ENCODE data around the gene GRIK1.

GRIK1 gene

GRCh38 chr21:29914326-29914725, 25.5 kb downstream of the GRIK1 start:
- DNase-seq (ENCODE audit: low read depth in 2 of 2, low spot score in 1 of 2), result no peak

- DNase-seq (ENCODE audit: low read depth in 2 of 2, low spot score in 1 of 2), result no peak
Observed at GRCh38 chr21:29909571-29909970, 30.2 kb downstream of the GRIK1 start.

GRCh38 chr21:29904359-29905282, 35.2 kb downstream of the GRIK1 start:
- no peak for DNase-seq (ENCODE audit: low read depth in 2 of 2, low spot score in 1 of 2)

- DNase-seq (ENCODE audit: low read depth in 2 of 2, low spot score in 1 of 2), result no peak
Observed at GRCh38 chr21:29896884-29897283, 42.9 kb downstream of the GRIK1 start.

- DNase-seq (ENCODE audit: low read depth in 2 of 2, low spot score in 1 of 2), result no peak
Observed at GRCh38 chr21:29893687-29894086, 46.1 kb downstream of the GRIK1 start.

GRCh38 chr21:29892379-29892778, 47.4 kb downstream of the GRIK1 start:
- no peak for DNase-seq (ENCODE audit: low read depth in 2 of 2, low spot score in 1 of 2)

GRCh38 chr21:29888437-29888836, 51.4 kb downstream of the GRIK1 start:
- DNase-seq (ENCODE audit: low read depth in 2 of 2, low spot score in 1 of 2), result no peak

- DNase-seq (ENCODE audit: low read depth in 2 of 2, low spot score in 1 of 2), result no peak
Observed at GRCh38 chr21:29887313-29888009, 52.3 kb downstream of the GRIK1 start.

- no peak for DNase-seq (ENCODE audit: low read depth in 2 of 2, low spot score in 1 of 2)
Observed at GRCh38 chr21:29885491-29885890, 54.3 kb downstream of the GRIK1 start.

GRCh38 chr21:29875873-29876272, 63.9 kb downstream of the GRIK1 start:
- DNase-seq (ENCODE audit: low read depth in 2 of 2, low spot score in 1 of 2), result no peak

- no peak for DNase-seq (ENCODE audit: low read depth in 2 of 2, low spot score in 1 of 2)
Observed at GRCh38 chr21:29875036-29875716, 64.6 kb downstream of the GRIK1 start.

GRCh38 chr21:29873908-29874307, 65.9 kb downstream of the GRIK1 start:
- no peak for DNase-seq (ENCODE audit: low read depth in 2 of 2, low spot score in 1 of 2)

GRCh38 chr21:29870814-29871213, 69.0 kb downstream of the GRIK1 start:
- DNase-seq (ENCODE audit: low read depth in 2 of 2, low spot score in 1 of 2), result no peak

- no peak for DNase-seq (ENCODE audit: low read depth in 2 of 2, low spot score in 1 of 2)
Observed at GRCh38 chr21:29867796-29868195, 72.0 kb downstream of the GRIK1 start.

- DNase-seq (ENCODE audit: low read depth in 2 of 2, low spot score in 1 of 2), result no peak
Observed at GRCh38 chr21:29860346-29860745, 79.5 kb downstream of the GRIK1 start.

GRCh38 chr21:29857150-29857549, 82.6 kb downstream of the GRIK1 start:
- no peak for DNase-seq (ENCODE audit: low read depth in 2 of 2, low spot score in 1 of 2)

- DNase-seq (ENCODE audit: low read depth in 2 of 2, low spot score in 1 of 2), result no peak
Observed at GRCh38 chr21:29854795-29855194, 85.0 kb downstream of the GRIK1 start.

- no peak for DNase-seq (ENCODE audit: low read depth in 2 of 2, low spot score in 1 of 2)
Observed at GRCh38 chr21:29851611-29852010, 88.2 kb downstream of the GRIK1 start.

GRCh38 chr21:29849735-29850176, 90.0 kb downstream of the GRIK1 start:
- DNase-seq (ENCODE audit: low read depth in 2 of 2, low spot score in 1 of 2), result no peak

GRCh38 chr21:29843804-29844203, 96.0 kb downstream of the GRIK1 start:
- no peak for DNase-seq (ENCODE audit: low read depth in 2 of 2, low spot score in 1 of 2)

- DNase-seq (ENCODE audit: low read depth in 2 of 2, low spot score in 1 of 2), result no peak
Observed at GRCh38 chr21:29834617-29835016, 105.2 kb downstream of the GRIK1 start.

- no peak for DNase-seq (ENCODE audit: low read depth in 2 of 2, low spot score in 1 of 2)
Observed at GRCh38 chr21:29832217-29832616, 107.6 kb downstream of the GRIK1 start.
